Left ventricle myocardium inferior (tissue), 1 donor: ENCODE results near the gene WSCD1. TPM values are rescaled to one million over a fixed set of nuclear protein-coding genes. Genes with fewer than 3 reads are reported as not detected.
A peak's percentile ranks its signal among the peaks of the same experiment; 100 is the strongest.

ENCODE experiments used
- DNase-seq: peaks from one replicate; pipeline ENCODE4 v3.0.0-alpha.2; 2020
- H3K27ac ChIP-seq: fragments of 200-600 bp; replicated peaks from 2 replicates; pipeline ENCODE4 v1.8.0; 2021
- H3K27me3 ChIP-seq: fragments of 200-600 bp; 2 replicates; pipeline ENCODE4 v1.8.0; 2021; ENCODE audit warnings: low read depth
- H3K36me3 ChIP-seq: fragments of 200-600 bp; 2 replicates; pipeline ENCODE4 v1.8.0; 2021
- H3K4me1 ChIP-seq: fragments of 200-600 bp; 2 replicates; pipeline ENCODE4 v1.8.0; 2021
- H3K4me3 ChIP-seq: fragments of 200-600 bp; 2 replicates; pipeline ENCODE4 v1.8.0; 2021; ENCODE audit warnings: mild to moderate bottlenecking, moderate library complexity
- H3K9me3 ChIP-seq: fragments of 200-600 bp; replicated peaks from 2 replicates; pipeline ENCODE4 v1.8.0; 2021
- CTCF ChIP-seq: fragments of 200-600 bp; IDR thresholded peaks from 2 replicates; pipeline ENCODE4 v1.8.0; 2021; ENCODE audit warnings: antibody characterized with exemption, mild to moderate bottlenecking, borderline replicate concordance
- intact Hi-C: fragments of 100-400 bp; cut with micrococcal nuclease; formaldehyde crosslinking; loops from one replicate; pipeline ENCODE4 v1.11.0; 2022
- total RNA-seq: library from RNA; stranded (reverse); fragmentation: NEBNext Ultra II Directional; extraction: Animal tissue kit (Norgen Biotek cat#: 25700); gene quantifications from one replicate; pipeline ENCODE4 v1.2.1, GENCODE V29; 2021
- donor health status: DM: no; HTN: yes; CAD: no; lungs with severe emphysema.

WSCD1 gene
- total RNA-seq, 1 donor from 2014 or later: 6.4 TPM

GRCh38 chr17:6043405-6043804 lies 26.8 kb upstream of the WSCD1 start:
- TF ChIP-seq CTCF: no peak
- no peak for DNase-seq
- no peaks in the 10 kb centered on the region for H3K36me3 ChIP-seq
- H3K4me3 ChIP-seq: no peak overlapping the region
- H3K9me3 ChIP-seq: no peaks in the 10 kb centered on the region
- H3K27ac ChIP-seq: no peak overlapping the region
- intact Hi-C loops: no loop called here
- no peaks in the 10 kb centered on the region for H3K4me1 ChIP-seq
- H3K27me3 ChIP-seq: peaks cover 6% of the 10 kb centered on the region

GRCh38 chr17:6044261-6044660 lies 25.9 kb upstream of the WSCD1 start:
- H3K9me3 ChIP-seq: no peaks in the 10 kb centered on the region
- H3K4me3 ChIP-seq: no peak overlapping the region
- H3K4me1 ChIP-seq: no peaks in the 10 kb centered on the region
- H3K27ac ChIP-seq: no peak overlapping the region
- no peaks in the 10 kb centered on the region for H3K36me3 ChIP-seq
- H3K27me3 ChIP-seq: peaks cover 12% of the 10 kb centered on the region
- DNase-seq: no peak
- TF ChIP-seq CTCF: no peak
- intact Hi-C loops: no loop called here

- no peaks in the 10 kb centered on the region for H3K9me3 ChIP-seq
- DNase-seq: no peak
- no peaks in the 10 kb centered on the region for H3K4me1 ChIP-seq
- TF ChIP-seq CTCF: peak; percentile 30
- no peaks in the 10 kb centered on the region for H3K36me3 ChIP-seq
- intact Hi-C loops: no loop called here
- no peak overlapping the region for H3K27ac ChIP-seq
- H3K4me3 ChIP-seq: no peak overlapping the region
- H3K27me3 ChIP-seq: peaks cover 12% of the 10 kb centered on the region
These were observed 24.4 kb upstream of the WSCD1 start for GRCh38 chr17:6045621-6046357.

GRCh38 chr17:6046431-6046830 lies 23.7 kb upstream of the WSCD1 start:
- no peaks in the 10 kb centered on the region for H3K9me3 ChIP-seq
- TF ChIP-seq CTCF: no peak
- no peak overlapping the region for H3K27ac ChIP-seq
- peaks cover 17% of the 10 kb centered on the region for H3K27me3 ChIP-seq
- DNase-seq: no peak
- intact Hi-C loops: no loop called here
- no peaks in the 10 kb centered on the region for H3K4me1 ChIP-seq
- no peak overlapping the region for H3K4me3 ChIP-seq
- H3K36me3 ChIP-seq: no peaks in the 10 kb centered on the region

- Histone ChIP-seq H3K4me3 (no peak overlapping the region), H3K36me3 (no peaks in the 10 kb centered on the region), H3K27me3 (peaks cover 20% of the 10 kb centered on the region), H3K9me3 (no peaks in the 10 kb centered on the region), H3K27ac (no peak overlapping the region), H3K4me1 (no peaks in the 10 kb centered on the region)
- TF ChIP-seq CTCF: no peak
- intact Hi-C loops: no loop called here
- DNase-seq: no peak
These were observed 23.2 kb upstream of the WSCD1 start for GRCh38 chr17:6046931-6047330.
